IMR-90 (cell line): ENCODE data around the gene SNAPC4. TPM values are rescaled to one million over a fixed set of nuclear protein-coding genes. Genes with fewer than 3 reads are reported as not detected.

Experiments used
- ATAC-seq: fragments of 200-7000 bp; cut with Tn5 transposase; 2 replicates; pipeline ENCODE4 v1.9.1; 2020; ENCODE audit warnings: low read depth, mild to moderate bottlenecking, moderate library complexity
- BruUV-seq: library from RNA; stranded (reverse); fragments of 400-500 nt; replicated peaks from 2 replicates; lab custom pipeline; 2021; lab: Mats Ljungman, UMichigan
- CTCF ChIA-PET: fragments of 300-600 bp; formaldehyde crosslinking; extraction: SDS; loops from one replicate; lab custom pipeline; 2021; ENCODE audit warnings: antibody characterized with exemption; lab: Yijun Ruan, JAX
- POLR2A ChIA-PET: fragments of 300-600 bp; sonication (Branson Sonifier 250); formaldehyde crosslinking; loops from one replicate; lab custom pipeline; 2022; ENCODE audit warnings: antibody characterized with exemption; ENCODE audit not compliant: unreplicated experiment; lab: Charles Lee
- DNase-seq: peaks from one replicate; pipeline ENCODE4 v3.0.0; 2013
- H2AFZ ChIP-seq: replicated peaks from 2 replicates; pipeline ENCODE3; 2013; ENCODE audit warnings: low read length, mild to moderate bottlenecking; ENCODE audit not compliant: poor library complexity
- H2AK5ac ChIP-seq: 2 replicates; pipeline ENCODE4 v1.6.1; 2013; ENCODE audit warnings: low read depth, low read length, inconsistent platforms
- H2AK9ac ChIP-seq: replicated peaks from 2 replicates; pipeline ENCODE3; 2013; ENCODE audit warnings: mild to moderate bottlenecking, low read depth, low read length, moderate library complexity; ENCODE audit not compliant: poor library complexity
- H2BK120ac ChIP-seq: 2 replicates; pipeline ENCODE4 v1.6.1; 2013; ENCODE audit warnings: low read depth, low read length, inconsistent platforms
- H2BK15ac ChIP-seq: 3 replicates; pipeline ENCODE4 v1.6.1; 2013; ENCODE audit warnings: low read depth, low read length, inconsistent platforms
- H2BK20ac ChIP-seq: 2 replicates; pipeline ENCODE4 v1.6.1; 2013; ENCODE audit warnings: low read depth, mild to moderate bottlenecking, inconsistent platforms, low read length, moderate library complexity
- H2BK5ac ChIP-seq: 2 replicates; pipeline ENCODE4 v1.6.1; 2013; ENCODE audit warnings: mild to moderate bottlenecking, low read depth, low read length, inconsistent platforms; ENCODE audit not compliant: poor library complexity, severe bottlenecking
- H3K14ac ChIP-seq: replicated peaks from 2 replicates; pipeline ENCODE4 v1.6.1; 2013; ENCODE audit warnings: low read depth, low read length, inconsistent platforms
- H3K18ac ChIP-seq: 2 replicates; pipeline ENCODE4 v1.6.1; 2013; ENCODE audit warnings: low read depth, low read length, control low read depth
- H3K23ac ChIP-seq: 2 replicates; pipeline ENCODE4 v1.6.1; 2013; ENCODE audit warnings: low read depth, low read length, inconsistent platforms
- H3K27ac ChIP-seq: 2 replicates; pipeline ENCODE4 v1.5.1; 2013; ENCODE audit warnings: mild to moderate bottlenecking, control low read depth, low read length; ENCODE audit not compliant: insufficient read depth
- H3K27me3 ChIP-seq: 2 replicates; pipeline ENCODE4 v1.6.1; 2013; ENCODE audit warnings: low read length; ENCODE audit not compliant: control insufficient read depth, insufficient read depth
- H3K36me3 ChIP-seq: 2 replicates; pipeline ENCODE4 v1.6.1; 2013; ENCODE audit warnings: low read length, mixed read lengths; ENCODE audit not compliant: control insufficient read depth, insufficient read depth
- H3K4ac ChIP-seq: 2 replicates; pipeline ENCODE4 v1.6.1; 2013; ENCODE audit warnings: low read depth, low read length, inconsistent platforms
- H3K4me1 ChIP-seq: 2 replicates; pipeline ENCODE4 v1.6.1; 2013; ENCODE audit warnings: low read length, mixed read lengths; ENCODE audit not compliant: control insufficient read depth, insufficient read depth
- H3K4me2 ChIP-seq: 2 replicates; pipeline ENCODE4 v1.6.1; 2013; ENCODE audit warnings: low read depth, mild to moderate bottlenecking, control low read depth, low read length, moderate library complexity
- H3K4me3 ChIP-seq: 2 replicates; pipeline ENCODE4 v1.5.1; 2013; ENCODE audit warnings: low read depth, mild to moderate bottlenecking, control low read depth, low read length, moderate library complexity; ENCODE audit not compliant: insufficient read depth
- H3K56ac ChIP-seq: 2 replicates; pipeline ENCODE4 v1.6.1; 2013; ENCODE audit warnings: low read length, inconsistent platforms; ENCODE audit not compliant: insufficient read depth; ENCODE audit errors: extremely low read depth
- H3K79me1 ChIP-seq, 2 experiments: 2 replicates each; pipeline ENCODE4 v1.6.1; 2013; ENCODE audit warnings: low read length in 2 of 2, inconsistent platforms in 1 of 2, low read depth in 1 of 2
- H3K9ac ChIP-seq: 2 replicates; pipeline ENCODE4 v1.6.1; 2013; ENCODE audit warnings: low read depth, low read length, control low read depth
- H3K9me1 ChIP-seq: 2 replicates; pipeline ENCODE4 v1.6.1; 2013; ENCODE audit warnings: low read length, inconsistent platforms; ENCODE audit not compliant: insufficient read depth
- H3K9me3 ChIP-seq: 2 replicates; pipeline ENCODE4 v1.6.1; 2013; ENCODE audit warnings: low read length; ENCODE audit not compliant: control insufficient read depth, insufficient read depth
- H4K20me1 ChIP-seq: 2 replicates; pipeline ENCODE4 v1.6.1; 2013; ENCODE audit warnings: low read length, inconsistent platforms; ENCODE audit not compliant: insufficient read depth
- H4K5ac ChIP-seq: 2 replicates; pipeline ENCODE4 v1.6.1; 2013; ENCODE audit warnings: mild to moderate bottlenecking, low read depth, low read length, control low read depth
- H4K8ac ChIP-seq, 2 experiments: 2 replicates each; pipeline ENCODE4 v1.6.1; 2013; ENCODE audit warnings: low read depth in 2 of 2, low read length in 2 of 2, control low read depth in 1 of 2, inconsistent platforms in 1 of 2
- H4K91ac ChIP-seq: 2 replicates; pipeline ENCODE4 v1.6.1; 2013; ENCODE audit warnings: low read depth, low read length, inconsistent platforms; ENCODE audit not compliant: insufficient read depth
- MAFK ChIP-seq: IDR thresholded peaks from 2 replicates; pipeline ENCODE4 v1.6.1; 2012; ENCODE audit warnings: low read depth, low read length, improper control_type of control experiment
- NFE2L2 ChIP-seq: fragments of 150-350 bp; IDR thresholded peaks from 2 replicates; pipeline ENCODE4 v1.6.1; 2016; ENCODE audit warnings: low read depth, mild to moderate bottlenecking, low read length
- POLR2A ChIP-seq: IDR thresholded peaks from 2 replicates; pipeline ENCODE4 v1.6.1; 2012; ENCODE audit warnings: mild to moderate bottlenecking, low read depth, low read length
- RCOR1 ChIP-seq: IDR thresholded peaks from 2 replicates; pipeline ENCODE4 v1.6.1; 2012; ENCODE audit warnings: mild to moderate bottlenecking, low read length, improper control_type of control experiment; ENCODE audit not compliant: insufficient replicate concordance
- WGBS, 2 experiments: methylation state at CpG; one replicate each; pipeline versions ENCODE4 v1.1.5 to v1.1.7; 2013; ENCODE audit warnings: missing lambda C conversion rate in 2 of 2; ENCODE audit not compliant: insufficient read length in 1 of 2; ENCODE audit errors: extremely low coverage in 2 of 2; 5-methylcytosine and 5-hydroxymethylcytosine counted together
- dilution Hi-C: fragments of 300-500 bp; cut with HindIII; formaldehyde crosslinking; loops from one replicate; pipeline ENCODE4 v1.14.3; 2018; ENCODE audit warnings: low sequenced_read_pairs; ENCODE audit not compliant: unreplicated experiment
- in situ Hi-C: fragments of 300-500 bp; cut with MboI; formaldehyde crosslinking; loops from 3 replicates; pipeline ENCODE4 v1.14.3; 2019; ENCODE audit warnings: low sequenced_read_pairs, inconsistent platforms, mixed read lengths
- intact Hi-C: fragments of 100-400 bp; cut with micrococcal nuclease; formaldehyde crosslinking; loops from 2 replicates; pipeline ENCODE4 v1.10.0; 2022
- polyA plus RNA-seq, 3 experiments: library from polyadenylated mRNA; depleted of rRNA; stranded (reverse); fragments of >200 nt; gene quantifications; 2 replicates each; pipeline ENCODE4 v1.2.3, GENCODE V29; 2012; ENCODE audit warnings: low replicate concordance in 1 of 3
- total RNA-seq: library from RNA; depleted of rRNA; stranded (reverse); fragments of >200 nt; gene quantifications from 2 replicates; pipeline ENCODE4 v1.2.3, GENCODE V29; 2012; rRNA removed

Gene SNAPC4
- total and polyA plus RNA-seq, 2 of the 4 experiments (the other 2 are of a cell fraction) = 2.5 to 6.5 TPM

DNA sequence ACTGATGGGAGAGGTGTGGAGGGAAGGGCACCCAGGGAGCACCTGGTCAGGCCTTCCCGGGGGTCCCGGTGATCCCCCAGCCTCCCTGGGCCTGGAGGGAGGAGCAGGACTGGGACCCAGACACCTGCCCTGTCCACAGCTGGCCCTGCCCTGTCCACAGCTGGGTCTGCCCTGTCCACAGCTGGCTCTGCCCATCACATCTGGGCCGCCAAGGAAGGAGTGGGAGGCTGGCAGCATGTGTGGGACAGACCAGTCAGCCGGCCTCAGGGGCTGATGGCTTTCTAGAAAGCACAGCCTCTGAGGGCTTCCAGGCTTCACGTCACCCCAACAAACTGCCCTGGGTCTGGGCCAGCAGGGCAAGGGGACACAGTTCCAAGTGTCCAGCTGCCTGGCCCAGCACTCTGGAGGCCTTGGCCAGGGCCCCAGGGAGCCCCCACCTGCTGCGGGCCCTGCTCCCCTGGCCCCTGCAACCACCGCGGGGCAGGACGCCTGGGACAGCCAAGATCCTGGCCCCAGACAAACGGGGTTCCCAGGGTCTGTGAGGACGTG lies 48.6 kb downstream of the SNAPC4 start:
- CTCF ChIA-PET = no interaction called here
- H4K91ac ChIP-seq = no peak overlapping the region
- in situ Hi-C loops = no loop called here

More for the DNA sequence above, 48.6 kb downstream of the SNAPC4 start:
- no peaks in the 10 kb centered on the region for H3K9me3 ChIP-seq
- H3K27me3 ChIP-seq = no peaks in the 10 kb centered on the region
- H3K23ac ChIP-seq = no peak overlapping the region
- dilution Hi-C loops (no loop called here), intact Hi-C loops (no loop called here)
- BruUV-seq = no TSS peak
- H4K8ac ChIP-seq = no peak overlapping the region
- no peak overlapping the region for H3K4me3 ChIP-seq
- peaks cover 46% of the 10 kb centered on the region for H4K20me1 ChIP-seq
- DNase-seq (no peak), ATAC-seq (no peak)
- H3K14ac ChIP-seq = no peak overlapping the region
- peak overlapping the region; percentile 23 for H2AFZ ChIP-seq
- no peak overlapping the region for H2BK120ac ChIP-seq
- no peak overlapping the region for H2BK20ac ChIP-seq
- H3K4me1 ChIP-seq = peaks cover 23% of the 10 kb centered on the region
- H2BK15ac ChIP-seq = no peak overlapping the region
- no peak overlapping the region for H2AK5ac ChIP-seq
- peaks cover 70% of the 10 kb centered on the region for H3K36me3 ChIP-seq
- H3K4ac ChIP-seq = no peak overlapping the region
- no peak overlapping the region for H3K27ac ChIP-seq
- TF ChIP-seq NFE2L2 (no peak), POLR2A (no peak), MAFK (no peak), RCOR1 (no peak)
- H2AK9ac ChIP-seq = peak overlapping the region; percentile 78
- H3K9ac ChIP-seq = no peak overlapping the region
- no peak overlapping the region for H3K18ac ChIP-seq
- H4K5ac ChIP-seq = no peak overlapping the region
- H2BK5ac ChIP-seq = no peak overlapping the region
- peaks cover 3% of the 10 kb centered on the region; the same call in 1 of the 2 replicates for H3K9me1 ChIP-seq
- POLR2A ChIA-PET = no interaction called here
- no peak overlapping the region for H3K56ac ChIP-seq
- WGBS, 2 experiments = 87% methylated on average over 10 of the region's 11 CpGs; no CpG with 5 or more reads in 1 of the 2 experiments
- no peak overlapping the region for H3K4me2 ChIP-seq
- peaks cover 3 to 44% of the 10 kb centered on the region in 2 experiments; a peak in 2 of 4 replicates for H3K79me1 ChIP-seq

Other genes with a start within 250 kb of the SNAPC4 start
- gene LHX3, start 195.0 kb downstream of the SNAPC4 start, total RNA-seq = not detected in 2 replicates
- not detected in 2 replicates for gene LHX3, start 195.0 kb downstream of the SNAPC4 start, polyA plus RNA-seq (2012; rRNA removed)
- 5.0 and 5.9 TPM in 2 replicates for gene QSOX2, start 154.4 kb downstream of the SNAPC4 start, total RNA-seq
- 12.7 and 12.9 TPM in 2 replicates for gene QSOX2, start 154.4 kb downstream of the SNAPC4 start, polyA plus RNA-seq (2012; rRNA removed)
- gene CCDC187, start 96.1 kb downstream of the SNAPC4 start, total RNA-seq = not detected in 2 replicates
- not detected in 2 replicates for gene CCDC187, start 96.1 kb downstream of the SNAPC4 start, polyA plus RNA-seq (2012; rRNA removed)
- 28.7 and 29.7 TPM in 2 replicates for gene GPSM1, start 72.6 kb downstream of the SNAPC4 start, total RNA-seq
- gene GPSM1, start 72.6 kb downstream of the SNAPC4 start, polyA plus RNA-seq (2012; rRNA removed) = 71.2 and 91.4 TPM in 2 replicates
- gene DNLZ, start 36.4 kb downstream of the SNAPC4 start, total RNA-seq = 2.0 and 6.1 TPM in 2 replicates
- 11.4 and 20.3 TPM in 2 replicates for gene DNLZ, start 36.4 kb downstream of the SNAPC4 start, polyA plus RNA-seq (2012; rRNA removed)
- gene CARD9, start 26.5 kb downstream of the SNAPC4 start, total RNA-seq = 0.36 and 1.1 TPM in 2 replicates
- gene CARD9, start 26.5 kb downstream of the SNAPC4 start, polyA plus RNA-seq (2012; rRNA removed) = 1.5 and 1.9 TPM in 2 replicates
- gene ENTR1, start 10.4 kb upstream of the SNAPC4 start, total RNA-seq = 14.5 and 17.2 TPM in 2 replicates
- 34.9 and 37.3 TPM in 2 replicates for gene ENTR1, start 10.4 kb upstream of the SNAPC4 start, polyA plus RNA-seq (2012; rRNA removed)
- 62.6 and 86.7 TPM in 2 replicates for gene PMPCA, start 10.5 kb upstream of the SNAPC4 start, total RNA-seq
- 95.8 and 102 TPM in 2 replicates for gene PMPCA, start 10.5 kb upstream of the SNAPC4 start, polyA plus RNA-seq (2012; rRNA removed)
- 1.6 and 1.9 TPM in 2 replicates for gene INPP5E, start 39.7 kb upstream of the SNAPC4 start, total RNA-seq
- 9.4 and 11.0 TPM in 2 replicates for gene INPP5E, start 39.7 kb upstream of the SNAPC4 start, polyA plus RNA-seq (2012; rRNA removed)
- 12.2 and 12.8 TPM in 2 replicates for gene SEC16A, start 82.9 kb upstream of the SNAPC4 start, total RNA-seq
- gene SEC16A, start 82.9 kb upstream of the SNAPC4 start, polyA plus RNA-seq (2012; rRNA removed) = 42.2 and 48.1 TPM in 2 replicates
- gene NOTCH1, start 145.9 kb upstream of the SNAPC4 start, total RNA-seq = 1.8 and 2.5 TPM in 2 replicates
- 6.0 and 6.9 TPM in 2 replicates for gene NOTCH1, start 145.9 kb upstream of the SNAPC4 start, polyA plus RNA-seq (2012; rRNA removed)